ENCODE measurements around the gene B3GNT9.

Gene B3GNT9

DNA sequence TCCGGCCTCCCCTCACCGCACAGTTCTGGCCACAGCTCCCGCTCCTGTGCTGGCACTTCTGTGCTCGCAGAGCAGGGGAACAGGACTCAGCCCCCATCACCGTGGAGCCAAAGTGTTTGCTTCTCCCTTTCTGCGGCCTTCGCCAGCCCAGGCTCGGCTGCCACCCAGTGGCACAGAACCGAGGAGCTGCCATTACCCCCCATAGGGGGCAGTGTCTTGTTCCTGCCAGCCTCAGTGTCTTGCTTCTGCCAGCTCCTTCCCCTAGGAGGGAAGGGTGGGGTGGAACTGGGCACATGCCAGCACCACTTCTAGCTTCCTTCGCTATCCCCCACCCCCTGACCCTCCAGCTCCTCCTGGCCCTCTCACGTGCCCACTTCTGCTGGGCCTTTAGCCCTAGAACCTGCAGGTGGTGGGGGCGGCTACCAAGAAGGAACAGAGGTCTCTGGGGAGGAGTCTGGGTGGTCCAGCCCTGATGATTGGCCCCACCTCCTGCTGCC, 47.5 kb upstream of the B3GNT9 start:
- Histone ChIP-seq H4K12ac (ENCODE audit: low read depth, low read length) (peak overlapping the region; percentile 10), H3K79me1 (ENCODE audit: low read length) (peaks cover 8% of the 10 kb centered on the region), H2BK12ac (ENCODE audit: low read length) (no peak overlapping the region), H3K4me2 (ENCODE audit: low read length) (no peak overlapping the region), H3K27ac (ENCODE audit: low read depth, low read length) (no peak overlapping the region), H3K4me1 (ENCODE audit: control insufficient read depth in 1 of 2, insufficient read depth in 2 of 2, low read length in 2 of 2) (peaks cover 13 to 21% of the 10 kb centered on the region in 2 experiments), H3K9me3 (ENCODE audit: insufficient read depth, low read depth, low read length) (no peaks in the 10 kb centered on the region), H3K9ac (ENCODE audit: low read length) (no peak overlapping the region), H3K79me2 (ENCODE audit: control insufficient read depth, insufficient read depth, low read length, poor library complexity) (no peaks in the 10 kb centered on the region), H2BK5ac (ENCODE audit: low read depth, low read length, poor library complexity) (no peak overlapping the region), H3K4ac (ENCODE audit: low read depth, low read length) (no peak overlapping the region), H3K18ac (ENCODE audit: low read length) (no peak overlapping the region), H4K8ac (ENCODE audit: low read depth, low read length) (no peak overlapping the region), H2AFZ (ENCODE audit: insufficient read depth, low read length, poor library complexity) (no peak overlapping the region), H3K14ac (ENCODE audit: low read length) (no peak overlapping the region), H3K27me3 (ENCODE audit: insufficient read depth, low read length) (no peaks in the 10 kb centered on the region), H3K4me3 (ENCODE audit: low read depth, low read length) (no peak overlapping the region), H2BK120ac (ENCODE audit: insufficient read depth, low read length, poor library complexity) (no peak overlapping the region), H3K36me3 (ENCODE audit: control insufficient read depth in 1 of 2, insufficient read depth in 2 of 2, low read length in 2 of 2) (peaks cover 71 to 75% of the 10 kb centered on the region in 2 experiments), H4K91ac (ENCODE audit: low read depth, low read length) (peak overlapping the region; percentile 22), H2AK5ac (ENCODE audit: low read length) (no peak overlapping the region), H3K23ac (ENCODE audit: low read length) (no peak overlapping the region)
- no CpG with 5 or more reads among the region's 12 CpGs for WGBS (ENCODE audit: extremely low coverage, insufficient coverage, insufficient read length)
- DNase-seq, result peak in 1 of 2 donors; percentile 26

- no peak overlapping the region for H3K23ac ChIP-seq (ENCODE audit: low read length)
- H3K9ac ChIP-seq (ENCODE audit: low read length), result no peak overlapping the region
- H4K12ac ChIP-seq (ENCODE audit: low read depth, low read length), result no peak overlapping the region
- H2AFZ ChIP-seq (ENCODE audit: insufficient read depth, low read length, poor library complexity), result no peak overlapping the region
- no peak overlapping the region for H3K4me3 ChIP-seq (ENCODE audit: low read depth, low read length)
- no peak overlapping the region for H3K27ac ChIP-seq (ENCODE audit: low read depth, low read length)
- H2AK5ac ChIP-seq (ENCODE audit: low read length), result no peak overlapping the region
- H3K4ac ChIP-seq (ENCODE audit: low read depth, low read length), result no peak overlapping the region
- no peak overlapping the region for H3K4me2 ChIP-seq (ENCODE audit: low read length)
- H3K79me2 ChIP-seq (ENCODE audit: control insufficient read depth, insufficient read depth, low read length, poor library complexity), result peaks cover 3% of the 10 kb centered on the region
- WGBS (ENCODE audit: extremely low coverage, insufficient coverage, insufficient read length), result no CpG with 5 or more reads among the region's 6 CpGs
- no peak overlapping the region for H2BK120ac ChIP-seq (ENCODE audit: insufficient read depth, low read length, poor library complexity)
- H4K8ac ChIP-seq (ENCODE audit: low read depth, low read length), result no peak overlapping the region
- no peaks in the 10 kb centered on the region for H3K9me3 ChIP-seq (ENCODE audit: insufficient read depth, low read depth, low read length)
- H2BK5ac ChIP-seq (ENCODE audit: low read depth, low read length, poor library complexity), result no peak overlapping the region
- peaks cover 69 to 72% of the 10 kb centered on the region in 2 experiments for H3K36me3 ChIP-seq (ENCODE audit: control insufficient read depth in 1 of 2, insufficient read depth in 2 of 2, low read length in 2 of 2)
- DNase-seq, result no peak
- no peaks in the 10 kb centered on the region for H3K27me3 ChIP-seq (ENCODE audit: insufficient read depth, low read length)
- no peak overlapping the region for H3K18ac ChIP-seq (ENCODE audit: low read length)
- H4K91ac ChIP-seq (ENCODE audit: low read depth, low read length), result no peak overlapping the region
- no peak overlapping the region for H3K14ac ChIP-seq (ENCODE audit: low read length)
- no peak overlapping the region for H2BK12ac ChIP-seq (ENCODE audit: low read length)
- peaks cover 19 to 27% of the 10 kb centered on the region in 2 experiments for H3K4me1 ChIP-seq (ENCODE audit: control insufficient read depth in 1 of 2, insufficient read depth in 2 of 2, low read length in 2 of 2)
- H3K79me1 ChIP-seq (ENCODE audit: low read length), result peaks cover 8% of the 10 kb centered on the region
Observed at GRCh38 chr16:67197704-67198103, 46.9 kb upstream of the B3GNT9 start.

DNA sequence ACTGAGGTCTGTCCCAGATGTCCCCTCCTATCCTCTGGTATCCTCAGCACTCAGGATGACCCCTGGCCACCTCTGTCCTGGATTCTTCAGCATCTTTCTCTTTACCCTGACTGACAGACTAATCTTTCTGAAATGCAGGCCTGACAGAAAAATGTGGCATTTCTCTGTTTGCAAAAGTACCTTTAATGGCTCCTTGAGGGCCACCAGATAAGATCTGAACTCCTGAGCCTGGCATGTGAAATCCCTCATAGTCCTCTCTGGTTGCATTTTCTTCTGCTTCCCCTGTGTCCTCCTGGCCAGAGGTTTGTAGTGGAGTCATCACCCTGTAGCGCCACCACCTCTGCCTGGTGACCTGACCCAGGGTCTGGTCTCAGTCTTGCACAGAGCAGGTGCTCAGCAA, 46.1 kb upstream of the B3GNT9 start:
- no peak overlapping the region for H2AK5ac ChIP-seq (ENCODE audit: low read length)
- no peak overlapping the region for H3K9ac ChIP-seq (ENCODE audit: low read length)
- peak; percentile 88 to 97 for DNase-seq
- no peak overlapping the region for H3K23ac ChIP-seq (ENCODE audit: low read length)
- H3K79me1 ChIP-seq (ENCODE audit: low read length), result peaks cover 13% of the 10 kb centered on the region
- H3K4ac ChIP-seq (ENCODE audit: low read depth, low read length), result no peak overlapping the region
- no peaks in the 10 kb centered on the region for H3K27me3 ChIP-seq (ENCODE audit: insufficient read depth, low read length)
- H2BK120ac ChIP-seq (ENCODE audit: insufficient read depth, low read length, poor library complexity), result no peak overlapping the region
- H2BK5ac ChIP-seq (ENCODE audit: low read depth, low read length, poor library complexity), result no peak overlapping the region
- no peaks in the 10 kb centered on the region for H3K9me3 ChIP-seq (ENCODE audit: insufficient read depth, low read depth, low read length)
- peaks cover 10% of the 10 kb centered on the region for H3K79me2 ChIP-seq (ENCODE audit: control insufficient read depth, insufficient read depth, low read length, poor library complexity)
- no peak overlapping the region for H3K14ac ChIP-seq (ENCODE audit: low read length)
- no peak overlapping the region for H3K18ac ChIP-seq (ENCODE audit: low read length)
- no peak overlapping the region for H2BK12ac ChIP-seq (ENCODE audit: low read length)
- H2AFZ ChIP-seq (ENCODE audit: insufficient read depth, low read length, poor library complexity), result no peak overlapping the region
- no peak overlapping the region for H4K8ac ChIP-seq (ENCODE audit: low read depth, low read length)
- H3K36me3 ChIP-seq (ENCODE audit: control insufficient read depth in 1 of 2, insufficient read depth in 2 of 2, low read length in 2 of 2), result peaks cover 61 to 64% of the 10 kb centered on the region in 2 experiments
- no peak overlapping the region for H3K27ac ChIP-seq (ENCODE audit: low read depth, low read length)
- WGBS (ENCODE audit: extremely low coverage, insufficient coverage, insufficient read length), result no CpG with 5 or more reads among the region's 1 CpG
- no peak overlapping the region for H3K4me3 ChIP-seq (ENCODE audit: low read depth, low read length)
- no peak overlapping the region for H4K12ac ChIP-seq (ENCODE audit: low read depth, low read length)
- peaks cover 21 to 30% of the 10 kb centered on the region in 2 experiments for H3K4me1 ChIP-seq (ENCODE audit: control insufficient read depth in 1 of 2, insufficient read depth in 2 of 2, low read length in 2 of 2)
- no peak overlapping the region for H4K91ac ChIP-seq (ENCODE audit: low read depth, low read length)
- H3K4me2 ChIP-seq (ENCODE audit: low read length), result no peak overlapping the region

DNA sequence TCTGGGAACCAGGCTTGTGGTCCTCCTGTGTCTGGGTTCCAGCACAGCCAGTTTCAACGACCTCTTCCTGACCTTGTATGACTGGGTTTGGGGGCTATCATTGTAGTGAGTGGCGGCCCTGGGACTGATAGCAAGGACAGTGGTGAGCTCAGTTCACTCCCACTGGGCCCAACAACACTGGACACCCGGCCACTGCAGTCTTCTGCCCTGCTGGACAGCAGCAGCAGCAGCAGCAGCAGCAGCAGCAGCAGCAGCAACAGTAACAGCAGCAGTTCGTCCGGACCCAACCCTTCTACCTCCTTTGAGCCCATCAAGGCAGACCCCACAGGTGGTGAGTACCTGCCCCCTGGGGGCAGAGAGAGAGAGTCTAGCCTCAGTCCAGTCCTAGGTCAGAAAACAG, 44.9 kb upstream of the B3GNT9 start:
- Histone ChIP-seq H3K27me3 (ENCODE audit: insufficient read depth, low read length) (no peaks in the 10 kb centered on the region), H3K9me3 (ENCODE audit: insufficient read depth, low read depth, low read length) (no peaks in the 10 kb centered on the region), H2BK5ac (ENCODE audit: low read depth, low read length, poor library complexity) (no peak overlapping the region), H3K4me2 (ENCODE audit: low read length) (no peak overlapping the region), H3K9ac (ENCODE audit: low read length) (no peak overlapping the region), H4K91ac (ENCODE audit: low read depth, low read length) (no peak overlapping the region), H2AK5ac (ENCODE audit: low read length) (no peak overlapping the region), H3K4me1 (ENCODE audit: control insufficient read depth in 1 of 2, insufficient read depth in 2 of 2, low read length in 2 of 2) (peaks cover 21 to 34% of the 10 kb centered on the region in 2 experiments), H3K79me1 (ENCODE audit: low read length) (peaks cover 13% of the 10 kb centered on the region), H4K8ac (ENCODE audit: low read depth, low read length) (no peak overlapping the region), H2AFZ (ENCODE audit: insufficient read depth, low read length, poor library complexity) (no peak overlapping the region), H3K36me3 (ENCODE audit: control insufficient read depth in 1 of 2, insufficient read depth in 2 of 2, low read length in 2 of 2) (peaks cover 54 to 55% of the 10 kb centered on the region in 2 experiments), H4K12ac (ENCODE audit: low read depth, low read length) (no peak overlapping the region), H3K4ac (ENCODE audit: low read depth, low read length) (no peak overlapping the region), H2BK12ac (ENCODE audit: low read length) (no peak overlapping the region), H3K18ac (ENCODE audit: low read length) (no peak overlapping the region), H3K79me2 (ENCODE audit: control insufficient read depth, insufficient read depth, low read length, poor library complexity) (peaks cover 10% of the 10 kb centered on the region), H2BK120ac (ENCODE audit: insufficient read depth, low read length, poor library complexity) (no peak overlapping the region), H3K23ac (ENCODE audit: low read length) (no peak overlapping the region), H3K27ac (ENCODE audit: low read depth, low read length) (no peak overlapping the region), H3K14ac (ENCODE audit: low read length) (no peak overlapping the region), H3K4me3 (ENCODE audit: low read depth, low read length) (no peak overlapping the region)
- whole genome bisulfite sequencing (ENCODE audit: extremely low coverage, insufficient coverage, insufficient read length), result no CpG with 5 or more reads among the region's 5 CpGs
- DNase-seq, result no peak
